GM19467 (cell line): ENCODE measurements around the gene TMEM37.

Source experiments
- ATAC-seq: cut with Tn5 transposase; IDR thresholded peaks from one replicate; pipeline ENCODE4 v1.9.1; 2021; ENCODE audit warnings: mild to moderate bottlenecking, moderate library complexity; ENCODE audit not compliant: unreplicated experiment

TMEM37 gene

GRCh38 chr2:119432851-119433522 lies 1.3 kb downstream of the TMEM37 start:
- no peak for ATAC-seq

DNA sequence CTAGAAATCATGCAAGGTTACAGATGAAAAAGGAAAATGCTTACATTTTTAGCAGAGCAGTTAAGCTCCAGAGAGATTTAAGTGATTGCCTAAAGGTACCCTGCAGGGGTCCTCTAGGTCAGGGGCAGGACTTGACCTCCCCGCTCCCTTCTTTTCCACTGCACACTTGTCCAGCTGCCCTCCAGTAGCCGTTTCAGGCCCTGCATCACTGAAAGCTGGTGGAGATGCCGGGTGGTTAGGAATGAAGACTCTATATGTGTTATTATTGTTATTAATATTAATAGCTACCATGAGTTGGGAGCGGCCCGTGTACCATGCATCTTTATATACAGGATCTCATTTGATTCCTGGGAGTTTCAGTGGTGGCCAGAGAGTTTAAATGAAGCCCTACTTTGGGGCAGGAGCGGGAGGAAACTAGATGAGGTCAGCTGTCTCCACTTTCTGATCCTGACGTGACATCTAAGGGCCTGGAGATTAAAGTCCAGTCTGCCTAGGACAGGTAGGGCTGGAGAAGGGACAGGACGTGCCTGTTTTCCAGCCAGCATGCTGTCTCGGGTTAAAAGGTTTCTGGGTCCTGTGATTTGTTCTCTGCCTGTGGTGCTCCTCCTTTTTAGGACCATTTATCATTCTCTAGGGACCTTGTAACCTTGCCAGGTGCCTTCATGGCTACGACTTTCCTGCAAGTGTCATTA lies 2.1 kb downstream of the TMEM37 start:
- no peak for ATAC-seq

DNA sequence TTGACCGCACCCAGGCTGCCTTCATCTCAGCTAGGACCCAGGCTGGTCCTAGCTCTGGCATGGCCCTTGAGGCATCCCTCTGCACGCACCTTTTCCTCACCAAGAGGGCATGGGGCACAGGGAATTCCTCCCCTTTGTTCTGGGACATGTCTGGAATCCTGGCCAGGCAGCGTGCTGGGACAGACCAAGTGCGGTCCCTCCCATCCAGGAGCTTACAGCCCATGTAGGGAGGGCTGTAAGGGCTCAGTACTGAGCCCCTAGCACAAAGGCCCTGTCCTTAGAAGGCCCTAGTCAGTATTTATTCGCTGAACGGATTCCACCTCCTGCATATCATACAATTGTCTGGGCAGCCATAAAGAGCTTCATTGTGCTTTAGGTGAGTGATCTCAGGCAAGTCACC lies 3.0 kb downstream of the TMEM37 start:
- no peak for ATAC-seq

DNA sequence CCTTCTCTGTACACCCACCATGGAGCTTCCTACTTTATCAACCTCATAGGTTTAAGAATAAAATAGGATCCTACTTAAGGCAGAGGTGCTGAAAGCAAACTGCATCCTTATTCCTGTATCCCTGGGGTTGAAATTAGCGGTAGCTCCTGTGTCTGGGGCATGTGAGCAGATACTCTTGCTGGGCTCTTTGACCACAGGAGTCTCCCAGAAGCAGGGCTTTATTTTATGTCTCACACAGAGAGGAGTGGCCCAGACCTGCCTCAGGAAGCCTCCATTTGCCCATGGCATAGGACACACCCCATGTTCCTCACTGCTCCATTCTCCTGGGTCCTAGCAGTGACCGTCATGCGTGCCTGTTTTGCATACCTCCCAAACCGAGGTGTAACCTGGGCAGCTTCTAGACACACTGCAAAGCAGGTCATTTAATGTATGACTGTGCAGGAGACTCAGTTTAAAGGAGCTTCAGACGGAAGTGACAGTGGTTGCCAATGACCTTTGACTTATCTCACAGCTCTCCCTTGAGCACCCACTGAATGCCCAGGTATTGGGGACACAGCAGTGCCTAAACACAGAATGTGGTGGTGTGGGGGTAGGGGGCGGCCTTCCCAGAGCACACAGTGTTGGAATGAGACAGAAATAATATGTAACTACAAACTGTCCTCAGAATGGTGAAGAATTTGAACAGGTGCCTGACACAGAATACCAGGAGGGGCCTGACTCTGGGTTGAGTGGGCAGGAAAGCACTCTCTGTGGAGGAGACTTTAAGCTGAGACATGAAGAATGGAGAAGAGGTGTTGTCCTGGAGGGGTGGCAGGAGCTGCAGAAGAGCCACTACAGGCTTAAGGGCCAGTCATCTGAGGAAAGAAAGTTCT lies 3.7 kb downstream of the TMEM37 start:
- no peak for ATAC-seq

GRCh38 chr2:119435953-119436297 lies 4.3 kb downstream of the TMEM37 start:
- ATAC-seq: no peak

- ATAC-seq: no peak
Measured at GRCh38 chr2:119436993-119437772, 5.5 kb downstream of the TMEM37 start.

- ATAC-seq: no peak
Measured at GRCh38 chr2:119438128-119438656, 6.5 kb downstream of the TMEM37 start.

DNA sequence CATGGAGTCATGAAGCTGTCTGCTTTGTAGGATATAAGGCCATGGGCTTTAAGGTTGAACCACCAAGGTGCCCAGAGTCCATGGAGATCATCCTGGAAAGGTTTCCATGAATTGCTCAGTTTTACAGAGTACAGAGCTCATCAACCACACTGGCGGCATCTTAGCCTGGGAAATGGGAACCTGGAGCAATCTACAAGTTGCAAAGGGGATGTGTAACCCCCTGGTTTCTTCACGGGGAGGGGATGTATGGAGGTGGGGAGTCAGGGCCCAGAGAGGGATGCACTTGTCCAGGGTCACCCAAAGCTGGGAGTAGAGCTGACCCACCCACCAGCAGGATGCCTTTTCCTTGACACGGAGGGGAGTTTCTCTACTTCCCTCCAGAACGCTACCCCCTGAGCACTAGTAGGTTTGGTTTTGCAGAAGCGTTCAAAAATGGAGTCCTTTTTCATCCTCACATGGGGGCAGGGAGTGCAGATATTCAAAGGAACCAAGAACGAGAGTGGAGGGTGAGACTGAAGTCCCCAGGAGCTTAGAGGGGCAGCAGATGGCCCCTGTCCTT lies 7.2 kb downstream of the TMEM37 start:
- no peak for ATAC-seq

- no peak for ATAC-seq
Measured at GRCh38 chr2:119439574-119440500, 8.2 kb downstream of the TMEM37 start.

- ATAC-seq: no peak
Measured at GRCh38 chr2:119440501-119440870, 8.8 kb downstream of the TMEM37 start.

DNA sequence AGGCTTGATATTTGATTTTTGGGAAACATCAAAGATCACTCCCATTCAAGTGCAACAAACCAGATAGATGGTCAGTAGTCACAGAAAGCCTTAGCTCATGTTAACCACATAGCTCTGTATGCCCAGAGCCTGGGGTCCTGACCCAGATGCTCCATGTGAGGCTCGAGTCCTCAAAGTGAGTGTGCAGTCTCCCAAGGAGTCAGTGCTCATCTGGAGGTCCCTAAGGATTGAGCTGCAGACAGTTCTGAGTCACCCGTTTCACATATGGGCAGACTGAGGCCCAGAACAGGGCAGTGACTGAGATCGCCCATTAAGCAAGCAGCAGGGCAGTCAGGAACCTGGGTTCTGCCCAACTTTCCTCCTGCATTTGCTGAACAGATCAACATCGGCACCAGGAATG lies 9.2 kb downstream of the TMEM37 start:
- ATAC-seq: no peak

DNA sequence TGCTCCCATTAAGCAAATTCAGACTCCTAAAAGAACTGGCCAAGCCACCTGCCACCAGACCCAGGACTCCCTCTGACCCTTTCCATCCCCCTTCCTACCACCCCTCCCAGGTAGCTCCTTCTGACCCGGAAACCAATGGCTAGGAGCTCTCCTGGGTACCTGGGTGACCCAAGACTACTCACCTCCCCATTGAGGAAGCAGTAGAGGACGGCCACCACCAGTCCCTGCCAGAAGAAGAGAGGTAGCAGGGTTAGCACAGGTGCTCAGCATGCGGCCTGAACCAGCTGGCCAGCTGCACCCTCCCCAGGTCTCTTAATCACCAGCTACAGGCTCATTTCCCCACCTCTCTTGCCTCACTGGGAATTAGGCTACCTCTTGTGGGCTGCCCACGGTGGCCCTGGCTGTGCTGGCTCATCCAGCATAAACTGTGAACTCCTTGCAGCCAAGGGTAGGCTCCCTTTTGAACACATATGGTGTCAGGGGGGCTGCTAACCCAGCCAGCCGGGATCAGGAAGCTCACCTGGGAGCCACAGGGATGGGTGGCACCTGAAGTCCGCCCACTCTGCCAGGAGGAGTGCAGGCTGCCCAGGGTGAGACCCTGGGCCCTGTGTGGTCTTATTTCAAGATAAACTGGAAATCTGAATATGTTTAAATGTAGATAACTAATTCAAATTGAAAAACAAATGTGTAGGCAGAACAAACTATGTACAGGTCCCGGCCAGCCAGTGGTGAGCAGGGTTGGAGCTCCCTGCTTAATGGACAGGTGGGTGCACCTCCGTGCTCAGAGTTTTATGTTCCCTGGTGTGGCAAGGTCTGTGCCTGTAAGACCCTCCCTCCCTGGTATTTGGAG lies 9.9 kb downstream of the TMEM37 start:
- ATAC-seq: no peak

- ATAC-seq: no peak
Measured at GRCh38 chr2:119442226-119442619, 10.6 kb downstream of the TMEM37 start.

GRCh38 chr2:119442850-119443249 lies 11.2 kb downstream of the TMEM37 start:
- no peak for ATAC-seq

DNA sequence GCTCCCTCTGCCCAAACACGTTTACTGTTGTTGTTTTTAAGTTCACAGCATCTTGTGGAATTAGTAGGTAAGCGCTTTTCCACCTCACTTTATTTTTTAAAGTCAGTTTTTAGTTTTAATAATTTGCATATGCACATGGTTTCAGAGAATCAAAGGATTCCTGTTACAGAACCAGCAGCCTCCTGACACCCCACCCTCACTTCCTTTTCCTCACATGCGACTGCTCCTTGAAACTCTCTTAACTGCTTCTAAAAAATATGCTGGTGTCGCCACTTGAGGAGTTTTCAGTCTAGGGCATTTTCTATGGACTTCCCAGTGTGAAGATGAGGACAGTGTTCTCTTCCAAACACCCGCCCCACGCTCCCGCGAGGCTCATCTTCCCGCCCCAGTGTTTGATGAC lies 14.4 kb downstream of the TMEM37 start:
- no peak for ATAC-seq

GRCh38 chr2:119448427-119449141 lies 16.9 kb downstream of the TMEM37 start:
- no peak for ATAC-seq

DNA sequence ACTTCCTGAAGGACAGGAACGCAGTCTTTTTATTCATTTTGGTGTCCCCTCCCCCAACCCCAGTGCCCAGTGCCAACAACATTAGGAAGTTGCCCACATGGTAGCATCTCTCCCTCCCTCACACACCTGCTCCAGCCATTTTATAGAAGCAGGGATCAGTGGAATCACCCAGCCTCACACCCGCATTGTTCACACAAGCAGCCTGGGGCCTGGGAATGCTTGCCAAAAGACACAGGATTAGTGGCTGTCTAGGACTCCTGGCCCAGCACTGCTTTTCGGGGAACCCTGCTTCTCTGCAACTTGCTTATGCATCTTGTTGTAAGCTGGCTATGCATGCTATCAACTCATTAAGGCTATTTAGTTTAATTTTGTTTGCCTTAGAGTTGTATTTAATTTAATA lies 17.9 kb downstream of the TMEM37 start:
- ATAC-seq: no peak
